SU-DHL-6 (cell line): ENCODE results near the gene VRK3.

Source experiments
- EZH2phosphoT487 ChIP-seq: fragments of 200-600 bp; sonication (generic), shearing (Covaris generic); conservative IDR thresholded peaks from 2 replicates; pipeline ENCODE4 v1.6.1; 2018; ENCODE audit warnings: mild to moderate bottlenecking, antibody characterized with exemption, low read length, moderate library complexity, mixed read lengths
- TF ChIP-seq, protein P1 (sequence below): fragments of 200-600 bp; sonication (generic); IDR thresholded peaks from one replicate; pipeline ENCODE4 v1.5.1; 2017; ENCODE audit warnings: antibody characterized with exemption, mild to moderate bottlenecking, low read length, moderate library complexity; ENCODE audit not compliant: insufficient read depth, poor library complexity, severe bottlenecking

DNA sequence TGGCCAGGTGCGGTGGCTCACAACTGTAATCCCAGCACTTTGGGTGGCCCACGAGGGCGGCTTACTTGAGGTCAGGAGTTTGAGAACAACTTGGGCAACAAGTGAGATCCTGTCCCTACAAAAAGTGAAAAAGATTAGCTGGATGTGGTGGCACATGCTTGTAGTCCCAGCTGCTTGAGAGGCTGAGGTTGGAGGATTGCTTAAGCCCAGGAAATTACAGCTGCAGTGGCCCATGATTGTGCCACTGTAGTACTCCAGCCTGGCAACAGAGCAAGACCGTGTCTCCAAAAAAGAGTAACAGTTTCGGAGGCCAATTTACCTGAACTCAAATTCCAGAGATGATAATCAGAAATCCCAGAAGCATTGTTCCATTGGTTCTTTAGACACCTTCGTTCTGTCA, 5.1 kb upstream of the VRK3 start:
- TF ChIP-seq, protein P1, sequence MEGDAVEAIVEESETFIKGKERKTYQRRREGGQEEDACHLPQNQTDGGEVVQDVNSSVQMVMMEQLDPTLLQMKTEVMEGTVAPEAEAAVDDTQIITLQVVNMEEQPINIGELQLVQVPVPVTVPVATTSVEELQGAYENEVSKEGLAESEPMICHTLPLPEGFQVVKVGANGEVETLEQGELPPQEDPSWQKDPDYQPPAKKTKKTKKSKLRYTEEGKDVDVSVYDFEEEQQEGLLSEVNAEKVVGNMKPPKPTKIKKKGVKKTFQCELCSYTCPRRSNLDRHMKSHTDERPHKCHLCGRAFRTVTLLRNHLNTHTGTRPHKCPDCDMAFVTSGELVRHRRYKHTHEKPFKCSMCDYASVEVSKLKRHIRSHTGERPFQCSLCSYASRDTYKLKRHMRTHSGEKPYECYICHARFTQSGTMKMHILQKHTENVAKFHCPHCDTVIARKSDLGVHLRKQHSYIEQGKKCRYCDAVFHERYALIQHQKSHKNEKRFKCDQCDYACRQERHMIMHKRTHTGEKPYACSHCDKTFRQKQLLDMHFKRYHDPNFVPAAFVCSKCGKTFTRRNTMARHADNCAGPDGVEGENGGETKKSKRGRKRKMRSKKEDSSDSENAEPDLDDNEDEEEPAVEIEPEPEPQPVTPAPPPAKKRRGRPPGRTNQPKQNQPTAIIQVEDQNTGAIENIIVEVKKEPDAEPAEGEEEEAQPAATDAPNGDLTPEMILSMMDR, result no peak
- TF ChIP-seq EZH2phosphoT487, result no peak
